NCI-H1105 treated with DMSO at 0.1 percent for 48 hours (cell line): ENCODE data around the gene PARD6G.

Source experiments
- DNase-seq: peaks from one replicate; lab custom pipeline; 2025; lab: John Stamatoyannopoulos, UW

The PARD6G gene

GRCh38 chr18:80189531-80189865 lies 57.8 kb downstream of the PARD6G start:
- DNase-seq, result no peak

DNA sequence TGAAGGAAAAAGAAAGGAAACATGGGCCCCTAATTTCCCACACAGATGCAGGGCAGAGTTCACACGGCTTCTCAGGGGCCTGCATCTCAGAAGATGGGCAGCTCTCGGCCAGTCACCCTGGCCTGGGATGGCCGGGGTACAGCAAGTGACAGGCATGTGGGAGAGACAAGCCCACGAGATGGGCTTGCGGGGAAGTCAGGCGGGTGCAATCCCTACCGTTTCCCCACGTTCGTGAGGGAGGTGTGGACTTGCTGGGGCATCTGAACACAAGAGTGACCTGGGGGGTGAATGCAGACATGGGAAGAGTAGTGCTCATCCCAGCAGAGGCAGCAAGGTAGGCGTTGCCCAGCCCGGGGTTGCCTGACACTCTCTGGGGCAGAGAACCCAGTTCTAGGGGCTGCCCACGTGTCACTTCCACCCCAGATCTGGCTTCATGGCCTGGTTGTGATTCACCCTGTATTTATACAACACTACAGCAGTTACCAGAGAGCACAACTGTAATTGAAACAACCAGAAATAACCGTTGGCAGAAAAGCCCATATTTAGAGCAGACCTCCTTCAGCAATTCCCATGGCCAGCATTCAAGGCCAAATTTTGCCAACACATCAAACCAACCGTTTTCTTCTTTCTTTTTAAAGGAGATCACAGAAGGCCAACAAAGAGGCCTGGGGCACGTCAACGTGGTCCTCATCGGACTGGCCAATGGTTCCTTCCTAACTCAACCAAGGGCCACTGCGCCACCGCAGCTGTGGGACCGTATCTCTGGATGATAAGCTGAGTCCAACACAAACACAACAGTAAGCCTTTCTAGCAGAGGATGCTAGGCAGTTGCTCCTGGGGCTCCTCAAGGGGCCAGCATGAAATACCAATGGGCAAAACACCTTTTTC lies 58.4 kb downstream of the PARD6G start:
- DNase-seq, result no peak

DNA sequence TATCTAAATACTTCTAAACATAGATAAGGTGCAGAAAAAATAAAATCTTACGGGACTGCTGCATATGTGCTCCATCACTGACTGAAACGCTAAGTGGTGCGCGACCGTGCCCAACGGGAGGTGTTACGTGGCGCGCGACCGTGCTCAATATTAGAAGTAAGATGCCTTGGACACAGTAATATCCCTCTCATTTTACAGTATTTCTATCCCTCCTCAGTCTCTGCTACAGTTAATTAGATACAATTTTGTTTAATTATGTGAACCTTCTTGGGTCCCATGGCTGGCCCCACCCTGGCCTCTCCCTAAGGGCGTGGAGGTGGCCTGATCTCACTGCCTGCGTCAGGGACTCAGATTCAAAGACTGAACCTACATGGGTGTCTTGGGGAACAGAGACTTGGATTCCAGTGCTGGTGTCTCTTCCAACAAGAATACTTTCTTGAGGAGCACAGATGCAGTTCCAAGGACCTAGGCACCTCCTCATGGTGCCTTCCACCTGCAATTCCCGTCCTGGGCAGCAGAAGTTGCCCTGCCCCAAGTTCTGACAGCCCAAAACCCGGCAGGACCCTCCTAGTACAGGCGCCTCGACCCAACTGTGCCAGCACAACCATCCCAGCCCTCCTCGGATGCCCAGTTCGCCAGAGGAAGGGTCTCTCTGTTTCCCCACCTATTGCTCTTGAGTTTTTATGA lies 59.2 kb downstream of the PARD6G start:
- no peak for DNase-seq

DNA sequence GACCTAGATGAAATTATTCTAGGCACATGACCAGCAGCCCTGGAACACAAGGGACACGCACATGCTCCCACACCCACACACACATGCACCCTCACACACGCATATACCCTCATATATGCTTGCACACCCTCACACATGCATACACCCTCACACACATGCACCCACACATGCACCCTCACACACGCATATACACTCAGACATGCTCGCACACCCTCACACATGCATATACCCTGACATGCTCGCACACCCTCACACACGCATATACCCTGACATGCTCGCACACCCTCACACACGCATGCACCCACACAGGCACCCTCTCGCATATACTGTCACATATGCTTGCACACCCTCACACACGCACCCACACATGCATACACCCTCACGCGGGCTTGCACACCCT lies 61.8 kb downstream of the PARD6G start:
- no peak for DNase-seq

- no peak for DNase-seq
These were observed 63.0 kb downstream of the PARD6G start for GRCh38 chr18:80184243-80184772.

- DNase-seq, result no peak
These were observed 63.9 kb downstream of the PARD6G start for GRCh38 chr18:80183273-80184050.

DNA sequence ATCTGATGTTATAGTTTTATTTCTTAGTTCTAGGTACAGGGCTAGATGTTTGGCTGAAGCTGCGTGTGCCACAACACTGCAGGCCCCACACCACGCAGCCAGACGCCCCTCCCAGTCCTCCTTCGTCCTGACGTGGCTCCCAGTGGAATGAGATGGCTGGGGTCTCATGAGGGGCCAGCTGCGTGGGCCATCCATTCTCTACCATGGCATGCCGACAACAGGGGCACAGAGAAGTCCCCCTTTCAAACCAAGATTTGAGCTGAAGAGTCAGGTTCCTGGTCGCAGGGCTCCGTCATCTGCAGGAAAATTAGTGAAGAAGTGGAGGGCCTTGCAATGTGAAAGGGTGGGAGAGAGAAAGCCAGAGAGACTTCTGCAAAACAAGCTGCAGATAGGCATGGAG lies 64.5 kb downstream of the PARD6G start:
- DNase-seq, result no peak

GRCh38 chr18:80181642-80182461 lies 65.5 kb downstream of the PARD6G start:
- no peak for DNase-seq

- no peak for DNase-seq
These were observed 66.3 kb downstream of the PARD6G start for GRCh38 chr18:80180778-80181564.

DNA sequence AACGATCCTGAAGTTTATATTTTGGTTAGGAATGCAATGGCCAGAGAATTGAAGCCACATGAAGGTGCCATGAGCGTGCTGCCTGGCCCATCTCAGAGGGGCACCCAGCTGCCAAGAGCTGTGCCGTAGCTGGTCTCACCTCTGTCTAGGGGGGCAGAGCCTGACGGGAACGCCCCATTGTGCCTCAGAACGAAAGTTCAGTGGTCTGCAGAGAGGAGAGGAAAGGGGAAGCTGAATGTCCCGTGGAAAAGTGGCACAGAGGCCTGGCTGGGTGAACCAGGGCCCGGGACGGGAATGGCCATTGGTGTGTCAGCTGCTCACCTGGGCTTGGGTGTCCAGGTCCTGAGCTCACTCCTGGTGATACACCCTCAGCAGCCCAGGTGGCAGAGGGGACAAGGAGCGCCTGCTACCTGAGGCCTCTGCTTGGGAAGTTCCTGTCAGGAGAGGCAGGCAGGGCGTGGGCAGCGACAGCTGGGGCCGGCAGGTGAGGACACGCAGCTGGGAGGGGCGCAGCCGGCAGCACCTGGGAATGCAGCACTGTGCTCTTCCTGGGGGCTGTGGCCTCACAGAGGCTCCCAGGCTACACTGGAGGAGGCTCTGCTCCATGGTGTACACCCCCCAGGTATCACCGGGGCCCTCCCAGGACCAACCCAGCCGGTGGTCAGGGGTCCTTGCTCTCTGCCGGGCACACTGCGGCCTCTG lies 67.3 kb downstream of the PARD6G start:
- no peak for DNase-seq

DNA sequence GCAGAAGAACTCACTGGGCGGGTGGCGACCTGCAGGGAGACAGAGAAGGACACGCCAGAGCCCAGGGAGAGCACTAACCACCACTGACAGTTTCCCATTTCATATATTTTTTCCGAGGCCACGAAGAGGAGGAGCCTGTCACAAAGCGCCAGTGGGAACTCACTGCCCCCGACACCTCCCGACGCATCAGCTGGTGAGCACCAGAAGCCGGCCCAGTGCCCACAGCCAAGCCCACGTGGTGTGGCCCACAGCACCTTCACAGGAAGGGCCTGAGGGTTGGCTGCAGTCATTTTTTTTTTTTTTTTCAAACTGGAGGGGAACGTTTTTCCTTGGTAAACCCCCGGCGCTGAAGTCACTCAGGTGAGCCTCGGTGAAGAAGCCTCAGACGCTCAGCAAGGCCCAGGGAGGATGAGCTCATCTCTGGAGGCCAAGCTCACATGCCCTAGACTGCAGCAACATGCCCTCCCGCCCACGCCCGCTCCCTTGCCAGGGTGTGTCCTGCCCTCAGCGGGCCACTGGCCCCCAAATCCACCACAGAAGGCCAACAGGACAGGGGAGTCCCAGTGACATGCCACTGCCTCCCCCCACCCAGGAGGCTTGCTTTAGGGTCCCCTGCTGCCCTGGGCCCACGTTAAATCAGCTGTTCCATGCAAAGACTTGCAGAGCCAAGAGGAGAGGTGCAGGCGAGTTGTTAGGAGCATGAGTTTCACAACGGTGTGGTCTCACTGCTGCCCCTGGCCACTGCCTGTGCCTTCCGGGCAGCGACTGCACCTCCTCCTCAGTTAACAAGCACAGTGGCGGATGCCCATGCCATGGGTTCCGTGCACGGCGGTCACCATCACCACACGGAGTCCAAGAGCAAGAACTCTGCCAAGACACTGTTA lies 68.1 kb downstream of the PARD6G start:
- DNase-seq, result no peak

DNA sequence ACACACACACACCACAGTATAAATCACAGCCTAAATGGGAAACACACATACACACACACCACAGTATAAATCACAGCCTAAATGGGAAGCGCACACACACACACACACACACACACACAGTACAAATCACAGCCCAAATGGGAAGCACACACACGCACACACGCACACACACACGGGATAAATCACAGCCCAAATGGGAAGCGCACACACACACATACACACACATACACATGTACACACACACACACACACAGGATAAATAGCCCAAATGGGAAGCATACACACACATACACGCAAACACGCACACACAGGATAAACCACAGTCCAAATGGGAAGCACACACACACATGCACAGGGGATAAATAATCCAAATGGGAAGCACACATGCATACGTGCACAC lies 70.2 kb downstream of the PARD6G start:
- no peak for DNase-seq

DNA sequence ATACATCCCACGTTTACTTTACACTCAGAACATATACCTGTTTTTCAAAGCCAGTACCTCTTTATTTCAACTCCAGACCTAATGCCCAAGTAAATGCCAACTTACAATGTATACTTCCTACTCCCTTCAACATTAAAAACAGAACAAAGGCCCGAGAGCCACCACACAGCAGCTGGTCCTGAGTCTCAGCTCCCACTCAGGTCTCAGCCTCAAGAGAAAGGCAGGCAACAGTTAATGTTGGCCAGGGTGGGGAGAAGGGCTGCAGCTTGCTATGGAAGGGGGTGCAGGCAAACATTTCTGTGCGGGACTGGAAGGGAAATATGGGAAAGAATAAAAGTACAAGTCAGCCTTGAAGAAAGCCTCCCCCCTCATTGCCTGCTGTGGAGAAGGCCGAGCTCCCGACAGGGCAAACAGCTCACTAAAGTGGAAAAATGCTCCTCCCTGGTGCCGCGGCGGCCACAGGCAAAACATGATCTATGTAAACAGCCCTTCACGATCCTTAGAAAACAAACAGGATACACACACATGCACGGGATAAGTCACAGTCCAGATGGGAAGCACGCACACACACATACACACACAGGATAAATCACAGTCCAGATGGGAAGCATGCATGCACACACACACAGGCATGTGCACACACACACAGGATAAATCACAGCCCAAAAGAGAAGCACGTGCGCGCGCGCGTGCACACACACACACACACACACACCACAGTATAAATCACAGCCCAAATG lies 70.8 kb downstream of the PARD6G start:
- DNase-seq, result no peak

GRCh38 chr18:80175451-80176204 lies 71.7 kb downstream of the PARD6G start:
- DNase-seq, result no peak

DNA sequence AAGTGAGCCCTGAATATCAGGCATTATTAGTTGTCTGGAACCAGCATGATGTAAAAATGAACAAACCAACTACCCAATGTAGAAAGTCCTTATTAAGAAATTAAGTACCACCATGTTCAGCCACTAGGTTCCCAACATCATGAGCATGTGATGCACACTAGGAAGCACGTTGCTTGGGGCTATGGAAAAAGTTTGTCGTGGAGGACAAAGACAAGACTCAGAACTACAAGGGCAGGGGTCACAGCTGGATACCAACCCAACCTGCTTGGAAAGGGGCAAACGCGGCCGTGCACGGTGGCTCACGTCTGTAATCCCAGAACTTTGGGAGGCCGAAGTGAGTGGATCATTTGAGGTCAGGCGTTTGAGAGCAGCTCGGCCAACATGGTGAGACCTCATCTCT lies 74.3 kb downstream of the PARD6G start:
- no peak for DNase-seq

DNA sequence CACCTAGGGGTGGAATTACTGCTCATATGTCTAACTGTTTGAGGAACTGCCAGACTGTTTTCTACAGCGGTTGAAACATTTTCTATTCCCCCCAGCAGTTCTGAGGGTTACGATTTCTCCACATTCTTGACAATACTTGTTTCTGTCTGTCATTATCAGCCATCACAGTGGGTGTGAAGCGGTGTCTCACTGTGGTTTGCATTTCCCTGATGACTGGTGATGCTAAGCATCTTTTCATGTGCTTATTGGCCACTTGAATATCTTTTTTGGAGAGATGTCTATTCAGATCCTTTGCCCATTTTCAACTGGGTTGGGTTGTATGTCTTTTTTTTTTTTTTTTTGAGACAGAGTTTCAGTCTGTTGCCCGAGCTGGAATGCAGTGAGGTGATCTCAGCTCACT lies 75.3 kb downstream of the PARD6G start:
- DNase-seq, result no peak

GRCh38 chr18:80171054-80171872 lies 76.1 kb downstream of the PARD6G start:
- no peak for DNase-seq
